COLO829 (cell line): ENCODE results near the gene RNF123.

Experiments
- DNase-seq: peaks from one replicate; pipeline ENCODE4 v3.0.0; 2012; ENCODE audit warnings: low spot score

The RNF123 gene

DNA sequence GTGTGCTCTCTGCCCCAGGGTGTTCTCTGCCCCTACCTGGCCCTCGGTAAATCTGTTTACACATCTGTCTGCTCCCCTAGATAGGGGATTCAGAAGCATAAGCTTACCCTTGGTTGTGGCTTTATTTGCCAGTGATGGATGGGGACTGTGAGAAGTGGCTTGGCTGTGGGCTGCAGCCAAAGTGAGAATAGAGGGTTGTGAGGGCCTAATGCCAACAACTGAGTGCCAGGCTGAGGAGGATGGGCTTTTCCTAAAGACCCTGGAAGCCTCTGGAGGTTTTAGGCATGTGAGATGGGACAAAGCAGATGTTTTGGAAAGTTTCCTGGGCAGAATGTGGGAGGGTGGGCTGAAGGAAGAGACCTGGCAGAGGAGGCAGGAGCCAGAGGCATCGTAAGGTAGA lies 30.6 kb upstream of the RNF123 start:
- DNase-seq = no peak

- no peak for DNase-seq
These were observed 29.6 kb upstream of the RNF123 start for GRCh38 chr3:49659756-49660155.

GRCh38 chr3:49661281-49661680 lies 28.1 kb upstream of the RNF123 start:
- no peak for DNase-seq

GRCh38 chr3:49662021-49662420 lies 27.3 kb upstream of the RNF123 start:
- DNase-seq = no peak

DNA sequence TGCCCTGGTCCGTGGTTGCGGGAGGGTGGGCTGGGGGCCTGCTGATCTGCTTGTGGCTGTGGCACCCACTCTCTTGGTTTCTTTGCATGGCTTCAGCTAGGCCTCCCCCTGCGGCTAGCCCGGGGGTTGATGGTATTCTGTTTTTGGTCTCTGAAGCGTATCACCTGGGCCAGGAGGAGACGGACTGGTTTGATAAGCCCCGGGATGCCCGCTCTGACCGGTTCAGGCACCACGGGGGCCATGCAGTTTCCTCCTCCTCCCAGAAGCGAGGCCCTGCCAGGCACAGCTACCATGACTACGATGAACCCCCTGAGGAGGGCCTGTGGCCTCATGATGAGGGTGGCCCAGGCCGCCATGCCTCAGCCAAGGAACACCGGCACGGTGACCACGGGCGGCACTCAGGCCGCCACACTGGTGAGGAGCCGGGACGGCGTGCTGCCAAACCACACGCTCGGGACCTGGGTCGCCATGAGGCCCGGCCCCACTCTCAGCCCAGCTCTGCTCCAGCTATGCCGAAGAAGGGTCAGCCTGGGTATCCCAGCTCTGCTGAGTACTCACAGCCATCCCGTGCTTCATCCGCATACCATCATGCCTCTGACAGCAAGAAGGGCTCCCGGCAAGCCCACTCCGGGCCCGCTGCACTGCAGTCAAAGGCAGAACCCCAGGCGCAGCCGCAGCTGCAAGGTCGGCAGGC lies 26.5 kb upstream of the RNF123 start:
- DNase-seq = no peak

DNA sequence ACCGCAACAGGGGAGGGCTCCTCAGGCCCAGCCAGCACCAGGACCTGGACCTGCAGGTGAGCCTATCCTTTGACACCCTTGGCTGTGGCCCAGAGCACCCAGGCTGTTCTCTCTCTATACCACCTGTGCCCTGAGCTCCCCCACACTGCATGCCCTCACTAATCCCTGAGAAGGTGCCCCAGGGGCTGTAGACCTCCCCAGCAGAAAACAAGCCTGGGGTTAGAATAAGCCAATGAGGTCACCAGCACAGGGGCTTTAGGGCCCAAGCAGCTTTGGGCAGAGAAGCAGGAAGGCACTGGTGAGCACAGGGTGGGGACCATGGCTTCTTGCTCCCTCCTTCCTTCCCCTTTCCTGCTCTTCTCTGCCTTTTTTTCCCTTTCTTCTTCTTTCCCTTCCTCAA lies 25.5 kb upstream of the RNF123 start:
- DNase-seq = no peak

DNA sequence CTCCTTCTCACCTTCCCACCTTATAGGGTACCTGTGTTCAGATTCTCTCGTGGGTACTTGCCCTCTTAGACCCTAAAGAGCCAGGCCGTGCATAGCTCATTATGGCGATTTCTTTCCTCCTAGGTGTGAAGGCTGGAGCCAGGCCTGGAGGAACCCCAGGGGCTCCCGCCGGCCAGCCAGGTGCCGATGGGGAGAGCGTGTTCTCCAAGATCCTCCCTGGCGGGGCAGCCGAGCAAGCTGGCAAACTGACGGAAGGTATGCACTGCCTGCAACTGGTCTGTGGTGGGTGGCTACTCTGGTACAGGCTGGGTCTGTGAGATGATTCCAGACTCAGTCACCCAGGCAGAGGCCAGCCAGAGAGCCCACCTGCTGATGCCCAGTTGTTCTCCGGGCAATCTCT lies 25.1 kb upstream of the RNF123 start:
- no peak for DNase-seq

DNA sequence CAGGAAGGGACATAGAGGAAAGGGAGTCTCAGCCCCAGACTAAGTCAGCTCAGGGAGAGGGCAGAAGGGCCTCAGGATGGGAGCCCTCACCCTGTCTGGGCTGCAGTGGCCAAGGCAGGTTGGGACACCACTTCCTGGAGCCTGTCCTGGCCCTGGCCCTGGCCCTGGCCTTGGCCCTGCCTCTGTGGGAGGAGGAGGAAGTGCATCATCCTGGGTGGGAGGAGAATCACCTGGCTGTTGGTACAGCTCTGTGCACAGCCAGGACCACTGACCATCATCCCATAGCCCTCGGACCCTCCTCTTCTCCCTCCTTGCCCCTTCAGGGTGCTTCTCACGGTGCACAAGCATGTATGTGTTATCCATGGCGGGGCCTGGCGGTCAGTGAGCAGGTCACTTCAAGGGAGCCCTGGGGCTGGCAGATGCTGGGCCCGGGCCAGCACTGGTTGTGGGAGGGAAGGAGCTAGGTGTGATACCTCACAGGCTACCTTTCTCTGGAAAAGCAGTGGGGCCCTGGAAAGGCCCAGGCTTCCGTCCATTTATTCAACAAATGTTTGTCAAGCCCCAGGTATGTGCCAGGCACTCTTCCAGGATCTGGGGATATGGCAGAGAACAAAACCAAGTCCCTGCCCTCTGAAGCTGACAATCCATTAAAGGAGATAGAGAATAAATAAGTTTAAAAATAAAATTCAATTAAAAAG lies 23.4 kb upstream of the RNF123 start:
- DNase-seq = no peak

- no peak for DNase-seq
These were observed 22.8 kb upstream of the RNF123 start for GRCh38 chr3:49666592-49666991.

GRCh38 chr3:49667701-49668413 lies 21.5 kb upstream of the RNF123 start:
- no peak for DNase-seq

GRCh38 chr3:49668414-49668797 lies 21.0 kb upstream of the RNF123 start:
- no peak for DNase-seq

GRCh38 chr3:49668861-49669260 lies 20.5 kb upstream of the RNF123 start:
- no peak for DNase-seq

GRCh38 chr3:49669352-49669751 lies 20.0 kb upstream of the RNF123 start:
- no peak for DNase-seq

DNA sequence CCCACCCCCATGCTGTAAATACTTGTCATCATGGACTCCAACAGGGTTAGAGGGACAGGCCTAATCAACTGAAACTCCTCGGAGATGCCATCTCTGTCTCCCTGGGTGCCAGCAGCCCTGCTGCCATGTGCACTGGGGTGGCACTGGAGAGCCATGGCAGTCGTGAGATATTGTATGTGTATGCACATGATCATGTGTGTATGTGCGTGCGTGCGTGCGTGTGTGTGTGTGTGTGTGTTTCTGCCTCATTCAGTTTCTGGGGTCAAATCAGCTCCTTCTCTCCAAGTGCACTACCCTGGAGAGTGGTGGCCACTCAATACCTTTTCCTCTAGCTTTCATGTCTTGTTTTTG lies 18.4 kb upstream of the RNF123 start:
- no peak for DNase-seq

DNA sequence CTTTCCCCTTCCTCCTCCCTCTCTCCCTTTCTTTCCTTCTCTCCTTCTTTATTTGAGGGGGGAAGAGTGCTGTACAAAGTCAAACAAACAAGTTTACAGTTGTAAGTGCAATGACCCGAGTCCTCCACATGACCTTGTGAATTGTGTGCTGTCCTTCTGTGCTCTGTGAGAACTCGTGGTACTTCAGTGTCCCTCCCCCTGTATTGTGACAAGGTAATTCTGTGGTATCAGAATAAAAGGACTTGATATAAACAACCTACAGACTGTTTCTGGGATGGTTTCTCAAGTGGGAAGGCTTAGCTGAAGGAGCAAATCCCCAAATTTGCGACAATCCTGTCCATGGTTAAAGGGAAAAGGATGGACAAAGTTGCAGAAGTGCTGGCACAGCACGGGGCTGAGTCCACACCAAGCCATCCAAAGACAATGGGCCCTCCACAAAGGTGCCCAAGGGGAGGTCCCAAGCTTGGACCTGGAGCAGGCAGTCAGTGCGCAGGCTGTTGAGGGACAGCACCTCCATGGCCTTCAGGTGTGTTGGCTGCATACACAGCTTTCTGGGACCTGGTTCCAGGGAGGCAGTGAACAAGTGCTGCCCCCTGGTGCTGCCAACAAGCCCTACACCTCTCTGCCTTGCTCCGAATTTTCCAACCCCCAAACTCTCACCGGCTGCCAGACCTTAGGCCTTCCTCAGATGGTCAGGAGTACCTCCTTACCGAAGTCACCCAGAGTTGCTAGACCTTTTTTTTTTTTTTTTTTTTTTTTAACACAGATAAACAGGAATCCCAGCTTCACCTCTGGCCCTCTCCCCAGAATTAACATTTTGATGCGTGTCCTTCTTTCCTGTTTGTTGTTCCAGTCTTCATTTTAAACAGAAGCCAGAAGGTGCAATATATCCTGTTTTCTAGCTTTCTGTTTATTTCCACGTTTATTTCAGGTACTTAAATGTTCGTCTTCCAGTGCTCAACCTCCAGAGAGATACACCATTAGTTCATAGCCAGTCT lies 17.8 kb upstream of the RNF123 start:
- peak; percentile 88 for DNase-seq

DNA sequence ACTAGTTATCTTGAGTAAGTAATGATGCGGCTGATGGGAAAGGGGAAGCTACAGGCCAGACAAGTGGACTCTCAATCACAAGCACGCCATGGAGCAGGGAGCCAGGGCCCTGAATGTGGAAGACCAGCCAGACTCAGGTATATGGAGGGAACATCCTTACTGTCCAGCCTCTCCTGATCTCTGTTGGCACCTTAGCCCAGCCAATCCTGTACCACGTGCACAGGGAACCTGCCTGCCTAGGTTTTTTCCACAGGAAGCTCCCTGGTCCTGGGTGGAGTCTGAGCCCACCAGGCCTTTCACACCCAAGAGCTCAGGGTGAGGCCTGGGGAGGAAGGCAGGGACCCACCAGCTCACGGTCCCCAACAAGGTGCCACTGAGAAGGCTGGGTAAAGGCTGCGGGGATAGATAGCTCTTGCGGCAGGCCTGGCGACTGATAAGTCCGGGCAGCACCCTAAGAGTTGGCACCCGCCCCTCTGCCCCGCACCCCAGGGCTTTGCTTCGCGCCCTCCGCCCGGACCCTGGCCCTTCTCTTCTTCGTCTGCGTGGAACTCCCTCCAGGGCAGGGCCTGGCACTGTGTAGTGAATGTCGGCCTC lies 16.1 kb upstream of the RNF123 start:
- DNase-seq = peak; percentile 42

DNA sequence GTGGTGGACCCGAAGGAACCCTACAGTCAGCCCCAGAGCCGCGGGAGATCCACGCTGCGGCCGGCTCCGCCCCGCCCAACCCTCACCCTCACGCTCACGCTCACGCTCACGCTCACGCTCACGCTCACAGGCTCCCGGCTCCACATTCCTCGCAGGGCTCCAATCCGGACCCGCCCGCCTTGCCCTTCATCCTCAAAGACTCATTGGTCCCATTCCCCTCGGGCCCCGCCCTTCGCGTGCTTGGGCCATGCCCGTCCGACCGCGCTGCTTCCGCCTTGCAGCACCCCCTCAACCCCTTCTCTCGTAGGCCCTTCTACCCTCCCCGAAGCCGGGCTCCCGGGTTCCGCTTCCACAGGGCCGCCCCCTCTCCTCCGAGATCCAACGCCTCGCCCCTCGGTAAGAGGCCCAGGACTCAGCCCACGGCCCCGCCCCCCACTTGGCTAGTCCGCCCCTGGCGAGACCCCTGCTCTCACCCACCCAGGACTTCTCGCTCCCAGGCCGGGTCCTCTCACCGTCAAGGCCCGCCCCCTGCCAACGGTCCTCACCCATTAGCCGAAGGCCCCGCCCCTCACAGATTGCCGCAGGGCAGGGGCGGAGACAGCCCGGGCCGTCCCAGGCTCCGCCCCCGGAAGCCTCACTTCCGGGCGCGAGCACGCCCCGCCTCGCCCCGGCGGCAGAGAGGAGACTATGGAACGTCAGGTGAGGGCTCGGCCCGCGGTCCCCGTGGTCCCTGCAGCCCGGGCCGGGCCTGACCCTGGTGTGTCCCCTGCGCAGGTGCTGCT lies 15.5 kb upstream of the RNF123 start, which contains the start of gene APEH:
Gene APEH, plus strand, starts transcription at position 637 of the 782 bp plus-strand sequence. Its CDS starts 51 bp downstream, at position 688.
- DNase-seq = peak; percentile 98

GRCh38 chr3:49674497-49674983 lies 14.8 kb upstream of the RNF123 start:
- DNase-seq = no peak

DNA sequence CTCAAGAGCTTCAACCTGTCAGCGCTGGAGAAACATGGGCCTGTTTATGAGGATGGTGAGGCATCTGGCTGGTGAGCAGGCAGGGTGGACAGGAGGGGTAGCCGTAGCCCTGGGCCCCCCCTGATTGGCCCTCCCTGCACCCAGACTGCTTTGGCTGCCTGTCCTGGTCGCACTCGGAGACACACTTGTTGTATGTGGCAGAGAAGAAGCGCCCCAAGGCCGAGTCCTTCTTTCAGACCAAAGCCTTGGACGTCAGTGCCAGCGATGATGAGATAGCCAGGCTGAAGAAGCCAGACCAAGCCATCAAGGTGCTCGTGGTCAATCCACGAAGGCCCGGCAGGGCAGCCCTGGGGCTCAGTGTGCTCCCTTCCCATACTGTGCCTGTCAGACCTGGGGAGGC lies 13.4 kb upstream of the RNF123 start:
- no peak for DNase-seq

GRCh38 chr3:49680493-49681231 lies 8.7 kb upstream of the RNF123 start:
- DNase-seq = no peak
